HEK293 (cell line): Measurements from ENCODE around the gene HEMK1.

ENCODE experiments used
- CTCF ChIA-PET: fragments of 350-600 bp; formaldehyde crosslinking; extraction: SDS; loops from one replicate; lab custom pipeline; 2021; ENCODE audit warnings: antibody characterized with exemption; lab: Yijun Ruan, JAX
- POLR2A ChIA-PET: fragments of 300-600 bp; formaldehyde crosslinking; extraction: SDS; loops from one replicate; lab custom pipeline; 2020; ENCODE audit warnings: antibody characterized with exemption, inconsistent platforms; lab: Yijun Ruan, JAX
- H3K27ac ChIP-seq: fragments of 200-500 bp; sonication (Bioruptor generic); 2 replicates; pipeline ENCODE4 v1.5.1; 2014; ENCODE audit warnings: low read depth, low read length, control low read depth, inconsistent platforms; ENCODE audit errors: extremely low read depth
- H3K36me3 ChIP-seq, 2 experiments: fragments of 200-500 bp in 1 of 2; sonication (Bioruptor generic) in 1 of 2; 1 replicate in 1 of 2; 2 replicates in 1 of 2; pipeline ENCODE4 v1.5.1; 2014 to 2017; ENCODE audit warnings: inconsistent platforms in 2 of 2, low read length in 2 of 2; ENCODE audit not compliant: control insufficient read depth in 2 of 2, insufficient read depth in 1 of 2
- H3K4me1 ChIP-seq: fragments of 200-500 bp; sonication (Bioruptor generic); 2 replicates; pipeline ENCODE4 v1.5.1; 2014; ENCODE audit warnings: mild to moderate bottlenecking, low read length, inconsistent platforms; ENCODE audit not compliant: control insufficient read depth, insufficient read depth
- H3K4me3 ChIP-seq: 2 replicates; pipeline ENCODE4 v1.5.1; 2011; ENCODE audit warnings: low read depth, mild to moderate bottlenecking, control low read depth, low read length, moderate library complexity
- H3K9me3 ChIP-seq: fragments of 200-500 bp; sonication (Bioruptor generic); 2 replicates; pipeline ENCODE4 v1.5.1; 2014; ENCODE audit warnings: low read depth, low read length, inconsistent platforms; ENCODE audit not compliant: control insufficient read depth, insufficient read depth
- AEBP2 ChIP-seq: fragments of 450-650 bp; formaldehyde crosslinking; IDR thresholded peaks from 2 replicates; pipeline ENCODE4 v1.5.1; 2016; ENCODE audit warnings: missing biosample characterization, missing genetic modification characterization, borderline replicate concordance
- FEZF1 ChIP-seq: fragments of 450-650 bp; formaldehyde crosslinking; IDR thresholded peaks from 2 replicates; pipeline ENCODE4 v1.5.1; 2016; ENCODE audit warnings: missing biosample characterization, missing genetic modification characterization
- KLF8 ChIP-seq: fragments of 450-650 bp; formaldehyde crosslinking; IDR thresholded peaks from 2 replicates; pipeline ENCODE4 v1.5.1; 2016; ENCODE audit warnings: missing biosample characterization, missing genetic modification characterization
- PRDM6 ChIP-seq: fragments of 450-650 bp; formaldehyde crosslinking; IDR thresholded peaks from 2 replicates; pipeline ENCODE4 v1.5.1; 2017; ENCODE audit warnings: missing biosample characterization, missing genetic modification characterization
- TSHZ1 ChIP-seq: fragments of 450-650 bp; formaldehyde crosslinking; IDR thresholded peaks from 2 replicates; pipeline ENCODE4 v1.5.1; 2016; ENCODE audit warnings: missing biosample characterization, missing genetic modification characterization, borderline replicate concordance
- YY1 ChIP-seq: fragments of 450-650 bp; formaldehyde crosslinking; IDR thresholded peaks from 2 replicates; pipeline ENCODE4 v1.5.1; 2018; ENCODE audit warnings: missing biosample characterization, missing genetic modification characterization
- YY2 ChIP-seq: fragments of 450-650 bp; formaldehyde crosslinking; IDR thresholded peaks from 2 replicates; pipeline ENCODE4 v1.5.1; 2016; ENCODE audit warnings: missing biosample characterization, missing genetic modification characterization
- ZBTB1 ChIP-seq: fragments of 450-650 bp; formaldehyde crosslinking; IDR thresholded peaks from 2 replicates; pipeline ENCODE4 v1.5.1; 2016; ENCODE audit warnings: missing biosample characterization, missing genetic modification characterization
- ZBTB7A ChIP-seq: fragments of 450-650 bp; formaldehyde crosslinking; IDR thresholded peaks from 2 replicates; pipeline ENCODE4 v1.5.1; 2016; ENCODE audit warnings: low read depth, missing biosample characterization, missing genetic modification characterization
- ZFP41 ChIP-seq: fragments of 450-650 bp; formaldehyde crosslinking; IDR thresholded peaks from 2 replicates; pipeline ENCODE4 v1.5.1; 2016; ENCODE audit warnings: missing biosample characterization, missing genetic modification characterization, borderline replicate concordance
- ZFP69B ChIP-seq: fragments of 450-650 bp; formaldehyde crosslinking; IDR thresholded peaks from 2 replicates; pipeline ENCODE4 v1.5.1; 2016; ENCODE audit warnings: missing biosample characterization, missing genetic modification characterization
- ZNF121 ChIP-seq: fragments of 450-650 bp; formaldehyde crosslinking; IDR thresholded peaks from 2 replicates; pipeline ENCODE4 v1.5.1; 2016; ENCODE audit warnings: missing biosample characterization, missing genetic modification characterization
- ZNF221 ChIP-seq: fragments of 450-650 bp; formaldehyde crosslinking; IDR thresholded peaks from 2 replicates; pipeline ENCODE4 v1.5.1; 2017; ENCODE audit warnings: missing biosample characterization, missing genetic modification characterization, borderline replicate concordance
- ZNF302 ChIP-seq: fragments of 450-650 bp; formaldehyde crosslinking; IDR thresholded peaks from 2 replicates; pipeline ENCODE4 v1.5.1; 2016; ENCODE audit warnings: missing biosample characterization, missing genetic modification characterization, low read depth
- ZNF311 ChIP-seq: fragments of 450-650 bp; formaldehyde crosslinking; IDR thresholded peaks from 2 replicates; pipeline ENCODE4 v1.5.1; 2017; ENCODE audit warnings: missing biosample characterization, missing genetic modification characterization, borderline replicate concordance
- ZNF350 ChIP-seq: fragments of 450-650 bp; formaldehyde crosslinking; IDR thresholded peaks from 2 replicates; pipeline ENCODE4 v1.5.0; 2017; ENCODE audit warnings: missing biosample characterization, mild to moderate bottlenecking, missing genetic modification characterization
- ZNF354C ChIP-seq: fragments of 450-650 bp; formaldehyde crosslinking; IDR thresholded peaks from 2 replicates; pipeline ENCODE4 v1.5.1; 2016; ENCODE audit warnings: missing biosample characterization, missing genetic modification characterization, low read depth, borderline replicate concordance
- ZNF404 ChIP-seq: fragments of 450-650 bp; formaldehyde crosslinking; IDR thresholded peaks from 2 replicates; pipeline ENCODE4 v1.5.1; 2017; ENCODE audit warnings: missing biosample characterization, missing genetic modification characterization
- ZNF449 ChIP-seq: fragments of 450-650 bp; formaldehyde crosslinking; IDR thresholded peaks from 2 replicates; pipeline ENCODE4 v1.5.1; 2017; ENCODE audit warnings: missing biosample characterization, mild to moderate bottlenecking, missing genetic modification characterization, moderate library complexity
- ZNF510 ChIP-seq: fragments of 450-650 bp; formaldehyde crosslinking; IDR thresholded peaks from 2 replicates; pipeline ENCODE4 v1.5.1; 2018; ENCODE audit warnings: mild to moderate bottlenecking, missing genetic modification characterization, missing biosample characterization; ENCODE audit not compliant: insufficient replicate concordance
- ZNF660 ChIP-seq: fragments of 450-650 bp; IDR thresholded peaks from 2 replicates; pipeline ENCODE4 v1.5.1; 2018; ENCODE audit warnings: missing biosample characterization, mild to moderate bottlenecking, missing genetic modification characterization
- ZNF768 ChIP-seq: fragments of 450-650 bp; formaldehyde crosslinking; IDR thresholded peaks from 2 replicates; pipeline ENCODE4 v1.5.1; 2018; ENCODE audit warnings: missing biosample characterization, mild to moderate bottlenecking, missing genetic modification characterization

The HEMK1 gene

GRCh38 chr3:50644561-50644960 is 75.2 kb downstream of the HEMK1 start:
- Histone ChIP-seq H3K9me3 (no peaks in the 10 kb centered on the region), H3K36me3 (peaks cover 0 to 74% of the 10 kb centered on the region in 2 experiments; a peak in 1 of 3 replicates), H3K4me3 (no peak overlapping the region), H3K27ac (no peak overlapping the region), H3K4me1 (no peaks in the 10 kb centered on the region)
- CTCF ChIA-PET: interaction anchor here (0.8 kb wide), 1 partner anchor 28 kb away, joined by 3 read pairs; no protein-coding TSS in a partner anchor
- POLR2A ChIA-PET: interaction anchor here (1.0 kb wide), 1 partner anchor 28 kb away, joined by 3 read pairs; the partner anchor contains the start of gene MAPKAPK3
- no peak for TF ChIP-seq TSHZ1
- TF ChIP-seq FEZF1: no peak
- TF ChIP-seq ZNF449 (tag by site-specific recombination): 0 out of 2 replicates have a peak, but pooled peaks have one; percentile 23

GRCh38 chr3:50645378-50645777 is 76.1 kb downstream of the HEMK1 start:
- ChIA-PET POLR2A (no interaction called here), CTCF (interaction anchor here (1.6 kb wide), 1 partner anchor 17 kb away, joined by 4 read pairs; no protein-coding TSS in a partner anchor)
- Histone ChIP-seq H3K36me3 (peaks cover 0 to 74% of the 10 kb centered on the region in 2 experiments; a peak in 1 of 3 replicates), H3K27ac (no peak overlapping the region), H3K4me3 (no peak overlapping the region), H3K9me3 (no peaks in the 10 kb centered on the region), H3K4me1 (no peaks in the 10 kb centered on the region)
- TF ChIP-seq ZNF311 (tag by site-specific recombination) (no peak), ZBTB7A (tag by site-specific recombination) (no peak), ZBTB1 (tag by site-specific recombination) (no peak), KLF8 (tag by site-specific recombination) (no peak), ZNF404 (no peak), ZNF354C (tag by site-specific recombination) (no peak), YY1 (tag by site-specific recombination) (no peak), ZNF302 (tag by site-specific recombination) (no peak), ZNF510 (no peak), YY2 (tag by site-specific recombination) (no peak), ZNF768 (tag by site-specific recombination) (no peak), ZNF660 (tag by site-specific recombination) (no peak), PRDM6 (tag by site-specific recombination) (no peak), ZNF221 (tag by site-specific recombination) (no peak), ZFP41 (tag by site-specific recombination) (no peak), AEBP2 (tag by site-specific recombination) (no peak), ZFP69B (tag by site-specific recombination) (no peak), ZNF350 (tag by site-specific recombination) (no peak), ZNF121 (no peak)
